GM21723 (cell line): Measurements from ENCODE around the gene HOXC12.

Experiments used
- ATAC-seq: cut with Tn5 transposase; IDR thresholded peaks from one replicate; pipeline ENCODE4 v1.9.1; 2021; ENCODE audit warnings: mild to moderate bottlenecking, moderate library complexity; ENCODE audit not compliant: unreplicated experiment

HOXC12 gene

DNA sequence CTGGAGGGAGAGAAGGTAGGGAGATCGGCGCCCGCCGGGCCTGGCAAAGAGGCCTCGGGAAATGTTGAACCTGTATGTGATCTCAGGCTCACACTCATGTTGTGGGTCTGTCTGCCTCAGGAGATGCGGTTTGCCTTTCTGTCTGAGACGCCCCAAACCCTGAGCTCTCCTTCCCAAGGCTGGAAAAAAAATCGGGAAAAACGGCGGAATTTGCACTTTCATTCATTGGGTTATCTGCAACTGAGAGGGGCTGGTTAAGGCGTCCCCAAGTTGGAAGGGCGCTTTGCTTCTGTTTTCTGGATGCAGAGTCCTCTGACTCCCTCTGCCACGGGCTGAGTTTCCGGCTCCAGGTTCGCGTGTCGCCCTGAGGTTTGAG lies 40.3 kb downstream of the HOXC12 start:
- no peak for ATAC-seq

DNA sequence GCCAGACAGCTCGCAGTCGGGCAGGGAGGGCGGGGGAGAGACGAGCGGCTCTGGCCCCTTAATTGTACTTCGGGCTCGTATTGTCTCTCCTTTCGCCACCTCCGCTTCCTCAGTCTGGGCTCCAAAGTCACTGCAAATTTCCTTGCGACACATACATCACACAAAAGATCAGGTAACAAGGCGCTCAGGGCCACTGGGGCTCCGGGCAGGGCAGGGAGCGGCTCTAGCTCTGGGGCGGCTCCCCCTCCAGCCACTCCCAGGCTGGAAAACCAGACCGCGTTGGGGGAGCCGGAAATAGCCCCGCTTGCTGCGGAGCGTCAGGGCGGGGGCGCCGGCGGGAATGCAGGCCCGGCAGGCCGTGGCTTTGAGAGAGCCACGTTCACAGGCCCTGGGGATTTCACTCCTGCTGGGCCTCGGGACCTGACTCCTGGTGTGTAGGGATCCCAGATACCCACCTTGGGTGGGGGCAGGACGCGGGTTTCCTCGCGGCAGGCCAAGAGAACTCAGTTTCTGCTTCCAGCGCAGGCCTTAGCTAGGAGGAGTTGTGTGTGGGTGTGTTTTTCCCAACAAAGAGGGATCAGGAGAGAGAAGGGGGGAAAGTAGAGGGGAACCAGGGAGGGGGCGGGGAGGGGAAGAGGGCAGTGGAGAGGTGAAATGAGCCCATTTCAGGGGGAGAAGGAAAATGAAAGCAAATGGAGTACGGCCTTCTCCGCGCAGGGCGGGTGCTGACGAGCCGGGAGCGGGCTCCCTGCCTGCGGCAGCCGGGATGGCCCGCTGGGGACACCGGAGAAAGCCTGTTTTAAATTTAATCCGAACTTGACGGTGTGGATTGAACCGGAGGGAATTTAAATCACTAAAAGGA lies 40.9 kb downstream of the HOXC12 start:
- ATAC-seq: no peak

DNA sequence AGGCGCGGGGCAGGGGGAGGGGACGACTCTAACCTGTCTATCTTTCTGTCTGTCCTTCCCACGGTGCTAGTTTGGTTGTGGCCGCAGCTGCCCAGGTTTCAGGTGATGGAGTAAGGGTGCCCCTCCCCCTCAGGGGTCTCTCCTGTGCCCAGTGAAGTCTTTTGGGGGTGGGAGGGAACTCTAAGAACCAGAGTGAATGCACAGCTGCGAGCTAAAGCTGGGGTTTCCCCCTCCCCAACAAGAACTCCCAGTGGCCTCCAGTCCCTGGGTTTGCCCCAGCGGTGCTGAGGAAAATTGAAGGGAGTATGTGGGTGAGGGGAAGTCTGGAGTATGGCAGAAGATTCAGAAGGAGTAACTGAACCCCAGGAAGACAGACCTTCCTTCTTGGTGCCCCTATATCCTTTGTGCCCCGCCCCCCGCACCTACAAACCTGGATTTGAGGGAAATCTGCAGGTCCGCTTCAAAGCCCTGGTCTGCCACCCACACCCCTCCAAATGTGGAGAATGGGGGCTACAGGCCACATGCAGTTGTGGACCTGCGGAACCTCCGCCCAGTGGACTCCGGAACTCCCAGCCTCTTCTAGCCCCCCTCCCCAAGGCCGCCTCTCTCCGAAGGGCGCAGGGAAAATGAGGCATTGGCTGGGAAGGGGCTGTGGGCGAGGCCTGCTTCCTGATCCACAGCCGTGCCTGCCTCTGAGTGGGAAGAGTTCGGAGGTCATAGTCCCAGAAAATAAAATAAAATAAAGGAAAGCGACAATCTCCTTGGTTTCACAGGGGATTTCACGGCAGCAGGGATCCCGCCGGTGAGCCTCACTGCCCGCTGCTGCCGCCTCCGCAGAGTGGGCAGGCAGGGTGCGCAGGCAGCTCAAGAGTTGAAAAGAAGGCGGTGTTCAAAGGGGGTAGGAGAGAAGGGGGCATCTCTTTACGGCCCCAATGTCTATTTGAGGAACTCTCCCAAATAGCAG lies 41.8 kb downstream of the HOXC12 start:
- no peak for ATAC-seq

DNA sequence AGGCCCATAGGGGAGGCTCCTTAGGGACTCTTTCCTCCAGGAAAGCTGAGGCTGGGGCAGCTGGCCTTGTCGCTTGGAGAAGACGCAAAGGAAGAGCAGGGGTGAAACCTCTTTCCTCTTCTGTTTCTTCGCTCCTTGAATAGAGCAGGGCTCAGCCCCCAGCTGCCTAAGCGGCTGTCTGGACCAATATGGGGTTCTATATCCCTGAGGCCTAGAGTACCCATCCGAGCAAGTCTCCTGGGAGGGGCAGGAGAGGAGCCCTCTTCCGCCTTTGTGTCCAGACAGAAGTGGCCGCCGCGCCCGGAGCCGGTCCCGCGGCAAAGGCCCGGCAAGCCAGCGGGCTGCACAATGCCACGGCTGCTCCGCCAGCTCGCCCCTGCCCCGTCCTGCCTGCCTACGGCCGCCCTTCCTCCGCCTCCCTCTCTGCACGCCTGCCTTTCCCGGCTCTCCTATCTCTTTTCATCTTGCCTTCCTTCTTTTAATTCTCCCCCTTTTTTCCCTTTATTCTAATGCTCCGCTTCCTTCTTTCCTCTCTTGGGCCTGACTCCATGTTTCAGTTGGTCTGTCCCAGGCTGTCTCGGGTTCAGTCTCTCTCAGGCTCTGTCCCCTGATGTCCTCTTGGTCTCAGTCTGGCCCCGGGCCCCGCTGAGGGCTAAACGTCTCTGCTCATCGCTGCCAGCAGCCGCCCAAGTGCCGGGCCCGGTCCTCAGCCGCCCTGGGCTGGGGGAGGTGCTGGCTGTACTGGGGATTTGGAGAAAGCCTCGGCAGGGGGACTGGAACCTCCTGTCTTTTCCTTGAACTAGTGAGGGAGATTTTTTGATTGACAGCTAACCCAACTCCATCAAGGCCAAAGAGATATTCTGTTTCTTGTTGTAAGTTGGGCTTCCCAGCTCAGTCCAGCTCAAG lies 42.8 kb downstream of the HOXC12 start:
- no peak for ATAC-seq

DNA sequence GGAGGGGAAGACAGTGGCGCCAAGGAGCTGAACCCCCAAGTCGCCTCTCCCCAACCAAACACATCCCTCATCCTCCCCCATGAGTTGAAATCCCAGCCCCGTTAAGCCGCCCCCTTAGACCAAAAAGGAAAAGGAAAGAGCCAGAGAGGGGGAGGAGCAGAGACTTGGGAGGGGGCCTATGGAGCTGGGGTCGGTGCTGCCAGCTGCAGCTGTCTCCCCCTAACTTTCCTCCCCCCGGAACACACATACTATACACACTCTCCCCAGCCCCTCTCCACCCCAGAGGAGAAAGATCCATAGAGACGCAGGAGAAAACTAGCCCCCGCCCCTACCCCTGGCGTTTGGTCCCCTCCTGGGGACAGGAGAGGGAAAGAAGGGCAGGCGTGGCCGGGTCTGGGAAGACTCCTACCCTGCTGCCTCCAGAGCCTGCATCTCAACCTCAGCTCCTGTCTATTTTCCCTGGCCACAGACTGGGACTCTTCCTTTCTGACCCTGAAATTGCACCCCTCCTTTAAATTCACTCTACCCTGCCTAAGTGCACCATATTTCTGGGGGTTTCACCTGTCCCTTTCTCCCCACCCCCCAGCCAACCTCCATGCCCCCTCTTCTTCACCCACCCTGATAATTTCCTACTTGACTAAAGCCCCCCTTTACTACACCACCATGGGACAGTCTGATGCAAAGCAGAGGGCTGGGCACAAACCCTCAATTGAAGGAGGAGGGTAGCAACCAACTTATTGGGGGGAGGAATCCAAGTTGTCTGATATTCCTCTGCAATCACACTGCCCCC lies 43.6 kb downstream of the HOXC12 start:
- ATAC-seq: no peak

DNA sequence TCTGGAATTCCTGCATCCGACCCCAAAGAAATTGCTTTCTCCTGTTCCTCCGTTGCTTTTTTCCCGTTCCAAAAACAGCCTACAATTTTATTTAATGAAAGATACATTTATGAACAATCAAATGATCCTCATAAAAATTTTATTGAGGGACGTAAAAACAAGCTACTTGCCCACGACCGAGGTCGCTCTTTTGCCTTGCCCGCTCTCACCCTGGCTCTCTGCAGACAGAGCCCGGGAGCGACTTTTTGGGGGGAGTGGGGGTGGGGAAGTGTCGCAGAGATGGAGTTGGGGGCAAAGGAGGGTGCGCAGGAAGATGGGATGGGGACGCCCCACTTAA lies 44.2 kb downstream of the HOXC12 start:
- no peak for ATAC-seq

DNA sequence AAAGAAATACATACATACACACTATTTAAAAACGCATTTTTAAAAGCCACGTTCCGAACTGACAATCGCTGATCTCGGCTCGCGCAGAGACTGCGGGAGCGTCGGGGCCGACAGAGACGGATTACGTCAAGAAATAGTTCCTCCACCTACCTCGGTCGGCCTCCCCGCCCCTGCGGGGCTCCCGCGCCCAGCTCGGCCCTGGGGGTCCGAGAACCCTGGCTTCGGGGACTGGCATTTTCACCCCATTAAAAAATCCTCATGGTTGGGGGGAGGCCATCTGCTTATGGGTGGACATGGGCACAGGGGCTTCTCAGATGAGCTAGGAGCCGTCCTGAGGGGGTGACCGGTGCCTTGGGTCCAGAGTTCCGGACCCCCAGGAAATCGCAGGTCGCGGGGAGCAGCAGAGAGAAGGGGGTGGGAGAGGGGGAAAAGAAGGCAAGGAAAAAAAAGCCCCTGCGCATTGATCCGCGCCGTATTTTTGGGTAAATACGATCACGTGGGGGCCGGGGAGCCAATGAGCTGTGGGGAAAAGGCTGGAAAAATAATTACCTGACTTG lies 44.9 kb downstream of the HOXC12 start:
- no peak for ATAC-seq

DNA sequence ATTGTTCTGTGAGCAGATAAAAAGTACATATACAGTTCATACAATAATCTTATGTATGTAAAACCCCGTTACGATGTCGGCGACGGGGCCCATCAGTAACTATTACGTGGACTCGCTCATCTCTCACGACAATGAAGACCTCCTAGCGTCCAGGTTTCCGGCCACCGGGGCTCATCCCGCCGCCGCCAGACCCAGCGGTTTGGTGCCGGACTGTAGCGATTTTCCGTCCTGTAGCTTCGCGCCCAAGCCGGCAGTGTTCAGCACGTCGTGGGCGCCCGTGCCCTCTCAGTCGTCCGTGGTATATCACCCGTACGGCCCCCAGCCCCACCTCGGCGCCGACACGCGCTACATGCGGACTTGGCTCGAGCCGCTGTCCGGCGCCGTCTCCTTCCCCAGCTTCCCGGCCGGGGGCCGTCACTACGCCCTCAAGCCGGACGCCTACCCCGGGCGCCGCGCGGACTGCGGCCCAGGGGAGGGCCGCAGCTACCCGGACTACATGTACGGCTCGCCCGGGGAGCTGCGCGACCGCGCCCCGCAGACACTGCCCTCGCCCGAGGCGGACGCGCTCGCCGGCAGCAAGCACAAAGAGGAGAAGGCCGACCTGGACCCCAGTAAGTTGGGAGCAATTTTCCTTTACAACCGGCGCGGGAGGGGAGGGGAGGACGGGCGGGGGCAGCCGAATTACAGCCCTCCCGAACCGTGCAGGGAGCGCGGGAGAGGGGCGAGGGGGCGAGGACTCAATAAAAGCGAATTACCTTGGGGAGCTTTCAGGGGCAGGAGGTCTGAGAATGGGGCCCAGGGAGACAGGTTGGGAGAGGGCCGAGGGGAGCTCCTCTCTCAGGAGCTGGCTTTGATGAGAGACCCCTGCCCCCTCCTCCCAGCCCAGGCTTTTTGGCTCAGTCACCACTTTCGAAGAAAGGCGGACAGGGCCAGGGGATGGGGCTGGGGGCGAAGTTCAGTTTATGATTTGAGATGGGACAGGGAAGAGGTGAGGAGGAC lies 45.7 kb downstream of the HOXC12 start, which contains the start of gene HOXC9:
Gene HOXC9 (plus strand): TSS at position 46 of the 999 bp plus-strand sequence. CDS start 28 bp downstream, at position 74.
- ATAC-seq: no peak

DNA sequence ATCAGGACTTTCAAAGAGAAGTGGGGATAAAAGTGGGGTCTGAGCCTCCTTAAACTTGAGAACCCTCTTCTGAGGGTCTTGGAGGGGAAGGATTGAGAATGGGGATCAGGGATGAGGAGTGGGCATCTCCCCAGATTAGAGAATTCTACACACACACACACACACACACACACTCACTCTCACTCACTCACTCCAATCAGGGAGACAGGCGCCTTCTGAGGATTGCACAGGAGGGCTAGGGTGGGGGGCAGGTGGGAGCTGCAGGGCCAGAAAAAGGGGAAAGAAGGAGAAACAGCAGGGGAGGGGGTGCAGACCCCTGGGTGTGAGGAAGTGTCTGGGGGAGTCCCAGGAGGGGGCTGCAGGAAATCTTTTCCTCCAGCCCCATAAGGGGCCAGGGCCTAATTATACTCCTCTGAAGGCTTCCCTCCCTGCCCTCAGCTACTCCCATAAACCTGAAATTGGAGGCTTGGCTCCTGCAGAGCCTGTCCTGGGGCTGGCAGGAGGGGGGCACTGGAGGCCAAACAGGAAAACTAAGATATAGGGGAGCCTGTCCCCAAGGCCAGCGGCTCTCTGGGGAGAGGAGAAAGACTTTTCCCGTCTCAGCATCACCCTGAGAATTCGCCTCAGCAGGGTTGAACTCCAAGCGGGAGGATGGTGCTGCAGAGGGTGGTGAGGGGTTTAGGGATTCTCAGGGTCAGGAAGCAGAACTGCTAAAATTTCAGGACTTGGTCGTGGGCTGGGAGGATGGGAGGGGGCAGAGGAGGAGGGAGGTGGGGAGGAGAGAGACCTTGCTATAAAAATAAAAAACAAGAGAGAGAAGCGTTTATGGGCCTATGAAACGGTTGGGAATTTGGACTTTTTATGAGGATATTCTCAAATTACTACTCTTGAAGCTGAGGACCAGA lies 46.8 kb downstream of the HOXC12 start:
- no peak for ATAC-seq

DNA sequence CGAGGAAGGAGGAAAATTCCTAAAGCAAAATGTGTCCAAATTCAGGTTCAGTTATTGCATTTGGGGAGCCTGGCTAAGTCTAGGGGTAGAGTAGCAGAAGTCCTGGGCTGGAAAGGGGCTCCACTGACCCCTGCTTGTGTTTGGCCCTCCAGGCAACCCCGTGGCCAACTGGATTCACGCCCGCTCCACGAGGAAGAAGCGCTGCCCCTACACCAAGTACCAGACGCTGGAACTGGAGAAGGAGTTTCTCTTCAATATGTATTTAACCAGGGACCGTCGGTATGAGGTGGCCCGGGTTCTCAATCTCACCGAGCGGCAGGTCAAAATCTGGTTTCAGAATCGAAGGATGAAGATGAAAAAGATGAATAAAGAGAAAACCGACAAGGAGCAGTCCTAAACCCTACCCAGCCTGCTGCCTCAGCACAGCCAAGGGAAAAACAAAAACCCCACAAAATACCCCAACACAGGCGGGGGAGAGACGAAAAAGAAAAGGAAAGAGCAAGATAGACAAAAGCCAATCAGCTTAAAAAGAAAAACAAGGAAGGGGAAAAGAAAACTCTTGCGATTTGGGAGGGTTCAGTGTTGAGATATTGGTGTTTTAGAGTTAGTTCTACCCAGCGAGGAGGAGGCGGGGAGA lies 47.7 kb downstream of the HOXC12 start:
- no peak for ATAC-seq

DNA sequence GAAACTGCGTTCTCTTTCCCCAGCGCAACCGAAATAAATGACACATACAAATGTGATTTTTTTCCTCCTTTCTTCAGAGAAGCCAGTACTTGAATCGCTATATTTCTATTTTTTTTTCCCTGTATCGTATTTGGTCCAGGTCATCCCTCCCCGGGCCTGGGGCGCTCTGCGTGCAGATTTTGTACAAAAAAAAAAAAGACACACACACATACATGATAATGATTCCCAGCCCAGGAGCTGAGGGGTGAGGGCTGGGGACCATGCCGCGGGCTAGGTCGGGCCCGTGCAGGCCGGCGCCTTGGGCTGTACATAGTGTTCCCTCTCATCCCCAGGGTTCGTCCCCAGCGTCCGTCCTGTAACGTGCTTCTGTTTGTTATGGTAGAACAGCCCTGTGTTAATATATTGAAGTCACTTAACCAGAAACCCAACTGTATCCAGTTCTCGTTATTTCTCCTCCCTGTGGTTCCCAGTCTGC lies 48.2 kb downstream of the HOXC12 start:
- ATAC-seq: no peak

DNA sequence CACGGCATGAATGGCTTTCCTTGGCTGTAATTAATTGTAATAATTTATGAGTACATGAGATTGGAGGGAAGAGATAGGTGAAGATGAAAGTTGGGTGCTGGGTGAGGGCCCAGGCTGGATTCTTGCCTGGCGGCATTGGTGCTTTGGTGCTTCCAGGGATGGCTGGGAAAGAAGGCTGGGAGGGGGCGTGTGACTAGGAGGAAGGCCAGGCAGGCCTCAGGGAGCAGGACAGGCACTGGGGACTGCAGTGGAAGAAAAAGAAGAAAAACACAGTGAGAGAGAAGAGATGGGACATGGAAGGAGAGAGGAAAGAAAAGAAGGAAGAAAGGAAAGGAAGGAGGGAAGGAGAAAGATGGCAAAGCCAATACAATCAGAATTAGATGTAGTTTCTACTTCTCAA lies 48.9 kb downstream of the HOXC12 start:
- no peak for ATAC-seq

DNA sequence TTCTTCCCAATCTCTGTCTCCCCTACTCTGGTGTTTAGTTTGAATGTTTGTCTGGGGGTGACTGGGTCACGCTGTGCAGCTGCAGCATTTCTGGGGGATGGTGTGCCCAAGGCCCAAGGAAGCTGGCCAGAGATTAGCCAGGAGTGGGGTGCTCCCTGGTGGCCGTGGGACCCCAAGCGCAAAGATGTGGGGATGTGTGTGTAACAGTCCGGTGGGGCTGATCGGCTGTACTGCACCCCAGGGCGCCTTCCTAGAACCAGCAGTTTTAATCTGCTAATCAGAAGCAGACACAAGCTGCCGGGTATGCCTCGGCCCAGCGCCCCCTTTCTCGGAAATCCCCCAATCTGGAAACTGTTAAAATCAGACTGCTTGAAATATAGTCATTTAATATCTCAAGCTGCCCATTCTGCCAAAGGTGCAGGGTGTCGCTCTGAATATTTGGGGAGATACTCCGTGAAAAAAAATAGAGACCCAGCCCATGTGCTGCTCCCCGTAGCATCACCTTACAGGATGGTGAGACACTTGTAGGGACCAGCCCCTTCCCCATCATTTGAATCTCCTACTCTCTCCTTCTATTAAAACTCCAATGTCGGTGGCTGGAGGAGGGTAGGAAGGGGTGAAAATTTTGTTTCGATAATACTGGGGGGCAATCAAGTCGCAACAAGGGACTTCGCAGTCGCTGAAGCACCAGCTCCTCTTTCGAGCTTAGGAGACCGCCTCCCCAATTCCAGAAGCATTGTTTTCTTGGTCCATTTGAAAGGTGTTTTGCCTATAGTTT lies 49.5 kb downstream of the HOXC12 start:
- no peak for ATAC-seq

DNA sequence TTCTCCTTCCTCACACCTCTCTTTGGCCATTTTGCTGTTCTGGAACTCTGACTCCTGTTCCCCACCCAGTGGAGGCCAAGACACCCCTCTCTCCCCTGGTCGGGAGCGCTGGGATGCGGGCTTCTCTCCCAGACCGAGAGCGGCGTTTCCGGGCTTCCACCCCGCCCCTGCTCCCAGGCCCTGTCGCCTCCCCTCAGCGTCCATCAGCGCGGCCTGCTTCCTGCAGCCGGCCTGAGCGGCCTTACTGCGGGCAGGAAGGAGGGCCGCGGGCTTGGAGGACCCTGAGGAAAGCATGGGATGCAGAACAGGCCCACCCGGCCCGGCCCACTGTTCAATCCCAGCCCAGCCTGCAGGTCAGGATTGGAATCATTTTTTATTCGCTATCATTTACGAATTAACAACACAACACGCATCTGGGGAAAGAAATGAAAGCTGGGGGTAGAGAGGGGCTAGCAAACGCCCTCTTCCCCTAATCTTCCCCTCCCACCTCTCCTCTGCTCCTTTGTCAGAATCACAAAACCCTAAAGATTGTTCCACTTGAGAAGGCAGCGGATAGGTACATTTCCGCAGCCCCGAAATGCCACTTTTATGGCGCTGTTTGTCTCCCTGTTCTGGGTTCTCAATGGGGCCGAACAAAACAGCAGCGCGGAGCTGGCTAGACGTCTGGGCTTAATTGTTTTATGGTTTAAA lies 50.3 kb downstream of the HOXC12 start:
- no peak for ATAC-seq

DNA sequence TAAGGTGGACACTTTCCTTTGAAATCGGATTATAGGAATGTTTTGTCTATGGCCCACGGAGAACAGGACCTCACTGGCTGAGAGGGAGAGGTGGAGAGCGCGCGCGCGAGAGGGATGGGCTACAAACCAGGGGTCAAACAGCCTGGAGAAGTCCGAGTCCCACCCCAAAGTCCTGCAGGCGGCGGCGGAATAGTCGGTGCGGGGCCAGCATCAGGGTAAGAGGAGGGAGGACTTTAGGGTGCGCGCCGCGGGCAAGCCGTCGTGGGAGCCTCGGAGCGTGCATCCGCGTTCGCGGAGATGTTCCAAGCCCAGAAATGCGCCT lies 50.8 kb downstream of the HOXC12 start:
- no peak for ATAC-seq
